ENCODE results near the gene VTI1A.

DNA sequence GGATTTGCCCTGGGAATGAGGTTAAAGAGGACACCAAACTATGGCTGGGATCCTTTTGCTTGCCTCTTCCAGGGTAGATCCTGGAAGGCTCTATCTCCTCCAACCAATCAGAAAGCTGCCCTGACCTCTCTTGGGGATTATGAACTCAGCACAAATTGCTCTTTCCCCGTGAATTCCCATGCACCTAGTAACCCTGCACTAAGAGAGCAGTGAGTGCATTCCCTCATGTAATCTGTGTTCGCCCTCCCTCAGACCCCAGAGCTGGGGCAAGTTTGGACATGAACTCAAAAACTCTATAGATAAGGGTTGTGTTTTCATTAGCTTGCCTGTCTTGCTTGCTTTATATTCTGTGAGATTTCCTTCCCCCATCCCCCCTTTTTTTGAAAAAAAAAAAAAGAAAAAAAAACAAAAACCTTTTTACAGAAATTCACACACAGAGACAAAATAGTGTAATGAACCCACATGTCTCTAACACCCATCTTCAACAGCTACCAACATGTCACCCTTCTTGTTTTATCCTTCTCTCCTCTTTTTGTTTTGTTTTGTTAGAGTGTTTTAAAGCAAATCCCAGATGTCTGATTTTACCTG, 277.5 kb downstream of the VTI1A start:
- TF ChIP-seq CTCF (IDR thresholded peaks at IDR 0.05) (no peak), POLR2A (IDR thresholded peaks at IDR 0.05) (no peak)
